DMS79 treated with DMSO at 0.1 percent for 48 hours (cell line): ENCODE results near the gene AKT1.
"Not testable (repeated sequence)": the region's sequence is repeated elsewhere in the genome, so short reads cannot be mapped to it uniquely, and the experiment has no call there.

Experiments used
- DNase-seq: peaks from one replicate; lab custom pipeline; 2025; lab: John Stamatoyannopoulos, UW

Gene AKT1

GRCh38 chr14:104794993-104795780, at the start of gene AKT1:
Gene AKT1 (minus strand): TSS chr14:104795748. CDS start chr14:104792643, 3,105 bp downstream.
- no peak for DNase-seq

DNA sequence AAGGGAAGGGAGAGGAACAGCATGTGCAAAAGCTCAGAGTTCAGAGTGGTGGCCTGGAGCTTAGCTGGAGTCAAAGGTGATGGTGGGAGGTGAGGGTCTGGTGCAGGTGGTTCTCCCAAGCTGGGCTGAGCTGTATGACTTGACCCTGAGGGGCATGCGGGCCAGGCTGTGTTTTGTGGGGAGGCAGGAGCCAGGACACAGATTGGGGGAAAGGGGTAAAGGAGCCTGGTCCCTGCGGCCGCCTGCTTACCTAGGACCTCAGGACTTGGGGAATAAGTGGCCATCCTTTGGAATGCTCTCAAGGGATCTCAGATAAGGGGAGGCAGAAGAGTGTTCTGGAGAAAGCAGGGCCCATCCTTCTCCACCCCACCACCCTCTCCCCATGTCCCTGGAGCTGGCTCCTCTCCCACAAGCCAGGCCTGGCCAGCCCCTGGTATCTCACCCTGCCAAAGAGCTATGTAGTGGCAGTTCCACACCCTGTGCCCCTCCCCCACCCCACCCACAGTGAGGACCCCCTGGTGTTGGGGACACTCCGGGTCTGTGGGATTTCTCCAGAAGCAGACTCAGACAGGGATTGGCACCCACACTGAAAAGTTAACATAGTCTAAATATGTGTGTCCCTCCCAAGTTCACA, 49.6 kb upstream of the AKT1 start:
- no peak for DNase-seq

- DNase-seq: peak; percentile 25
Observed at GRCh38 chr14:104844306-104845032, 48.9 kb upstream of the AKT1 start.

- DNase-seq: peak; percentile 60
Observed at GRCh38 chr14:104843442-104844305, 48.1 kb upstream of the AKT1 start.

- no peak for DNase-seq
Observed at GRCh38 chr14:104843006-104843405, 47.5 kb upstream of the AKT1 start.

- DNase-seq: no peak
Observed at GRCh38 chr14:104841730-104842129, 46.2 kb upstream of the AKT1 start.

GRCh38 chr14:104836171-104836935, 40.8 kb upstream of the AKT1 start:
- DNase-seq: not testable (repeated sequence)

DNA sequence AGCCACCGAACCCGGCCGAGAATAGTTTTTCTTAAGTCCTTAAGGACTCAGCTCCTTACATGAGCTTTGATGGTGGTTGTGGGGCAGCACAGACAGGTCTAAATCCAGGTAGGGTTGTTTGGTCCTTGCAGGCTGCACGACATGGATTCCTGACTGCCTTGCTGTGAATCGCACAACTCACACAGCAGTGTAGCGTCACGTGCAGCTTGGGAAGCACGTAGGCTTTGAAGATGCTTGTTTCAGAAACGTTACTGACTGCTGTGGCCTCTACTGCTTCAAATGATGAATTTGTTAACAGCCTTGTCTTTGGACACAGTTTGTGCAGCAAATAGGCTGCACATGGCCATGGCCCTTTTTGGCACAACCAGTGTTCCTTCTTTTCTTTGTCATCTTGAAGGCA, 35.2 kb upstream of the AKT1 start:
- no peak for DNase-seq

DNA sequence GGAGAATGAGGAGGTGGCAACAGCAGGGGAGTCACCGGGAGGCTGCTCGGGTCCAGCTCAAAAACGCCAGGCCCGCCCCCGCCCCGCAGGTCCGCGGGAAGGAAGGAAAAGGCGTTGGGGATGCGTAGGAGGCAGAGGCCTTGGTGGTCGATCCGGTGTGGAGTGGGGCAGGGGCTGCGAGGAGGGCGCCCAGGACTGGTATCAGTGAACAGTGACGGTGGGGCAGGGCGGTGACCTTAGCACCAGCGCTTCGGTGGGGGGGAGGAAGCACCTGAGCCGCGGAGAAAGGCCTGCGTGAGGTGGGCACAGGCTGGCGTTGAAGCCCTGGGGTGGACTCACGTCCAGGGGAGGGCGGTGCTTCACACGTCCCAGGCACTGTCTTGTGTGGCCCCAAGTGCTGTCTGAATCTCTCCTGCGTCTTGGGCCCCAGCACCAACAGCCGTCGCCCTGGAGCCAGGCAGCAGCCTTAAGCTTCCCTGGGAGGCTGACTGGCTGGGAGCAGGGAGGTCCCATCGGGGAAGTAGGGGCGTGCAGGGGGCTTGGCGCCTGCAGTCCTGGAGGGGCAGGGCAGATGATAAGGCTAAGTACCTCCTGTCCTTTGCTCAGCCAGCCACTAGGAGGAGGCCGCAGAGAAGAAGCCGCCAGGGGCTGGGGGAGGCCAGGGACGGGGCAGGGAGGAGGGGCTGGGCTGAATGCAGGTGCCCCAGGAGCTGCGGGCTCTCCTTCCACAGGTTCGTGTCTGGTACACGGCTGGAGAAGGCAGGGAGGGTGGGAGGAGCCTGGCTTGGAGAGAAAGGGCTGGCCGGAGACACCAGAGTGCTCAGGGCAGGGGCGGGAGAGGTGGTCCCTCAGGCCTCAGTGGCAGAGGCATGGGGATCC, 31.9 kb upstream of the AKT1 start:
- peak; percentile 84 for DNase-seq

- no peak for DNase-seq
Observed at GRCh38 chr14:104826861-104827176, 31.3 kb upstream of the AKT1 start.

- DNase-seq: peak; percentile 71
Observed at GRCh38 chr14:104826189-104826860, 30.8 kb upstream of the AKT1 start.

- DNase-seq: no peak
Observed at GRCh38 chr14:104824353-104824997, 28.9 kb upstream of the AKT1 start.

- DNase-seq: no peak
Observed at GRCh38 chr14:104822821-104823615, 27.5 kb upstream of the AKT1 start.

GRCh38 chr14:104821971-104822608, 26.5 kb upstream of the AKT1 start:
- DNase-seq: no peak

DNA sequence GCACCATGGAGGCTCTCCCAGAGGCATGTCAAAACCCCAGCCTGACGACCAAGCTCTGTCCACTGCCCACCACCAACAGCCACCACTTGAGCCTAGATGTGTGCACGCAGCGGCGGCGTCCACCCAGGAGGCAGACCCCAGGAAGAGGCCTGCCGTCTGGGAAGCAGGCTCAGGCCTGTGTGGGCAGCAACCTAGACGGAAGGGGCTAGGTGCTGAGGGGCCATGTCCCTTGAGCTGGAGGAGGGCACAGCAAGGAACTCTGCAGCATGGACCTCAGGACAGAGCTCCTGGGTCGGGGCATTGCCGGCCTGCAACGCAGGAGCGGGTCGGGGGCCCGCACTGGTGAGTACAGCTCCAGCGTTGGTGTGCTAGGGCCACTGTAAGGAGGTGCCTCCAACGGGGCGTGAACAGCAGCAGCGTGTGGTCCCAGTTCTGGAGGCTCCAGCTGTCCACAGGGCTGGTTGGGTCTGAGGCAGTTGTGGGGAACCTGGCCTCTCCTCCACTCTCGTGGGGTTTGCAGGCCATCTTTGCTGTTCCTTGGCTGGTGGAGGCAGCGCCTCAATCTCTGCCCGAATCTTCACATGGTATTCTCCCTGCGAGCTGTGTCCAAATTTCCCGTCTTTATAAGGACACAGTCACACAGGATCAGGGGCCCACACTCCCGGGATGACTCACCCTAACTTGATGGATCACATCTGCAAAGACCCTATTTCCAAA, 25.8 kb upstream of the AKT1 start:
- DNase-seq: no peak

GRCh38 chr14:104820669-104821228, 25.2 kb upstream of the AKT1 start:
- no peak for DNase-seq

DNA sequence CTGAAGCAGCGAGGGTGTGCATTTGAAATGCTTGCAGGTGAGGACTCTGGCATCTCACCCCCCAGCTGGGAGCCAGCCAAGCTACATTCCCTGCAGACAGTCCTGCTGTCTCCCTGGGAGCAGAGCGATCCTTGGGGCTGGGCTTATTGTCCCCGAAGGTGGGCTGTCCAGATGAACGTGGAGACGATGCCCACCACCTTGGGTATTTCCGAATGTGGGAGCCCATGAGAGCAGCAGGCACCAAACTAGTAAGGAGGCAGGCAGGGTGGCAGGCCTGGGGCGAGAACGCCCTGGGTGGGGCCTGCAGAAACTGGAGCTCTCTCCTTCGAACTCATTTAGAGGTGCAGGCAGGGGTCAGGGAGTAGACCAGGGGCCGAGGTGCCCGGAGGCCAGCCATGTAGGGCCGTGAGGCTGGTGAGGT, 23.8 kb upstream of the AKT1 start:
- no peak for DNase-seq
